Hepatocyte (in vitro differentiated cells): ENCODE data around the gene DLG2. TPM values are rescaled to one million over a fixed set of nuclear protein-coding genes. Genes with fewer than 3 reads are reported as not detected.

ENCODE experiments used
- DNase-seq: peaks from one replicate; pipeline ENCODE4 v3.0.0-alpha.2; 2016; ENCODE audit warnings: low spot score
- H2AFZ ChIP-seq: fragments of 200-600 bp; sonication (generic); 2 replicates; pipeline ENCODE4 v1.6.0; 2016; ENCODE audit warnings: antibody characterized with exemption, mild to moderate bottlenecking
- H3K27ac ChIP-seq: fragments of 200-600 bp; sonication (generic); 2 replicates; pipeline ENCODE4 v1.5.1; 2016; ENCODE audit warnings: mild to moderate bottlenecking
- H3K27me3 ChIP-seq: fragments of 200-600 bp; sonication (generic); 2 replicates; pipeline ENCODE4 v1.6.1; 2016
- H3K36me3 ChIP-seq: fragments of 200-600 bp; sonication (generic); replicated peaks from 2 replicates; pipeline ENCODE4 v1.5.1; 2016; ENCODE audit warnings: low read depth; ENCODE audit not compliant: insufficient read depth
- H3K4me1 ChIP-seq: fragments of 200-600 bp; sonication (generic); 2 replicates; pipeline ENCODE4 v1.5.1; 2016; ENCODE audit warnings: mild to moderate bottlenecking, moderate library complexity; ENCODE audit not compliant: insufficient read depth
- H3K4me2 ChIP-seq: fragments of 200-600 bp; sonication (generic); 2 replicates; pipeline ENCODE4 v1.6.0; 2016
- H3K4me3 ChIP-seq: fragments of 200-600 bp; sonication (generic); 2 replicates; pipeline ENCODE4 v1.5.1; 2016; ENCODE audit warnings: mild to moderate bottlenecking
- H3K79me2 ChIP-seq: fragments of 200-600 bp; sonication (generic); 2 replicates; pipeline ENCODE4 v1.6.0; 2017; ENCODE audit warnings: mild to moderate bottlenecking
- H3K9me2 ChIP-seq: fragments of 200-600 bp; sonication (generic); replicated peaks from 2 replicates; pipeline ENCODE4 v1.6.0; 2017; ENCODE audit warnings: mild to moderate bottlenecking; ENCODE audit not compliant: insufficient read depth
- H3K9me3 ChIP-seq: fragments of 200-600 bp; sonication (generic); 2 replicates; pipeline ENCODE4 v1.5.1; 2016; ENCODE audit warnings: low read depth, mild to moderate bottlenecking
- H4K20me1 ChIP-seq: fragments of 200-600 bp; sonication (generic); 2 replicates; pipeline ENCODE4 v1.6.0; 2016; ENCODE audit warnings: mild to moderate bottlenecking; ENCODE audit not compliant: insufficient read depth, poor library complexity, severe bottlenecking
- EZH2 ChIP-seq: fragments of 200-600 bp; sonication (generic); IDR thresholded peaks from 2 replicates; pipeline ENCODE4 v1.6.1; 2016; ENCODE audit warnings: antibody characterized with exemption, mild to moderate bottlenecking, borderline replicate concordance
- EZH2phosphoT487 ChIP-seq: fragments of 200-600 bp; sonication (generic); IDR thresholded peaks from one replicate; pipeline ENCODE4 v1.6.1; 2018; ENCODE audit warnings: antibody characterized with exemption, mild to moderate bottlenecking, low read depth, moderate library complexity; ENCODE audit not compliant: unreplicated experiment, severe bottlenecking
- WGBS: methylation state at CpG from one replicate; pipeline ENCODE4 v1.1.6; 2016; ENCODE audit warnings: low lambda C conversion rate; ENCODE audit errors: missing lambda C conversion rate; 5-methylcytosine and 5-hydroxymethylcytosine counted together
- polyA plus RNA-seq: library from polyadenylated mRNA; unstranded; fragments of >200 nt; fragmentation: Nextera tagmentation; extraction: Ambion mirVana; gene quantifications from 2 replicates; pipeline ENCODE4 v1.2.1, GENCODE V29; 2016
- total RNA-seq: library from RNA; depleted of rRNA; stranded (reverse); fragments of >200 nt; gene quantifications from 2 replicates; pipeline ENCODE4 v1.2.3, GENCODE V29; 2014
- TF ChIP-seq, protein P1 (sequence below): fragments of 200-600 bp; sonication (generic); IDR thresholded peaks from 2 replicates; pipeline ENCODE4 v1.5.1; 2016; ENCODE audit warnings: antibody characterized with exemption, mild to moderate bottlenecking; ENCODE audit not compliant: poor library complexity

DLG2 gene
- total and polyA plus RNA-seq, 2 experiments from 2014 or later: 2.6 to 6.8 TPM

GRCh38 chr11:83464160-83464944 is 2162.8 kb downstream of the DLG2 start:
- Histone ChIP-seq H3K9me2 (no peaks in the 10 kb centered on the region), H3K79me2 (no peaks in the 10 kb centered on the region), H3K4me1 (no peaks in the 10 kb centered on the region), H3K9me3 (no peaks in the 10 kb centered on the region), H3K4me3 (no peak overlapping the region), H2AFZ (no peak overlapping the region), H3K36me3 (no peaks in the 10 kb centered on the region), H3K4me2 (no peak overlapping the region), H3K27ac (no peak overlapping the region), H4K20me1 (no peaks in the 10 kb centered on the region), H3K27me3 (no peaks in the 10 kb centered on the region)
- 75% methylated on average over 3 of the region's 3 CpGs for WGBS
- TF ChIP-seq EZH2phosphoT487 (no peak), EZH2 (no peak)
- TF ChIP-seq, protein P1, sequence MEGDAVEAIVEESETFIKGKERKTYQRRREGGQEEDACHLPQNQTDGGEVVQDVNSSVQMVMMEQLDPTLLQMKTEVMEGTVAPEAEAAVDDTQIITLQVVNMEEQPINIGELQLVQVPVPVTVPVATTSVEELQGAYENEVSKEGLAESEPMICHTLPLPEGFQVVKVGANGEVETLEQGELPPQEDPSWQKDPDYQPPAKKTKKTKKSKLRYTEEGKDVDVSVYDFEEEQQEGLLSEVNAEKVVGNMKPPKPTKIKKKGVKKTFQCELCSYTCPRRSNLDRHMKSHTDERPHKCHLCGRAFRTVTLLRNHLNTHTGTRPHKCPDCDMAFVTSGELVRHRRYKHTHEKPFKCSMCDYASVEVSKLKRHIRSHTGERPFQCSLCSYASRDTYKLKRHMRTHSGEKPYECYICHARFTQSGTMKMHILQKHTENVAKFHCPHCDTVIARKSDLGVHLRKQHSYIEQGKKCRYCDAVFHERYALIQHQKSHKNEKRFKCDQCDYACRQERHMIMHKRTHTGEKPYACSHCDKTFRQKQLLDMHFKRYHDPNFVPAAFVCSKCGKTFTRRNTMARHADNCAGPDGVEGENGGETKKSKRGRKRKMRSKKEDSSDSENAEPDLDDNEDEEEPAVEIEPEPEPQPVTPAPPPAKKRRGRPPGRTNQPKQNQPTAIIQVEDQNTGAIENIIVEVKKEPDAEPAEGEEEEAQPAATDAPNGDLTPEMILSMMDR: no peak
- DNase-seq: no peak

GRCh38 chr11:83459798-83460197 is 2167.3 kb downstream of the DLG2 start:
- no peaks in the 10 kb centered on the region for H3K36me3 ChIP-seq
- 97% methylated on average over 1 of the region's 1 CpG for WGBS
- H3K4me1 ChIP-seq: no peaks in the 10 kb centered on the region
- no peaks in the 10 kb centered on the region for H3K9me2 ChIP-seq
- no peak overlapping the region for H3K4me2 ChIP-seq
- H3K79me2 ChIP-seq: no peaks in the 10 kb centered on the region
- no peak overlapping the region for H3K27ac ChIP-seq
- no peak overlapping the region for H3K4me3 ChIP-seq
- no peaks in the 10 kb centered on the region for H3K9me3 ChIP-seq
- DNase-seq: no peak
- H4K20me1 ChIP-seq: no peaks in the 10 kb centered on the region
- no peak overlapping the region for H2AFZ ChIP-seq
- no peak for TF ChIP-seq EZH2
- TF ChIP-seq EZH2phosphoT487: no peak
- TF ChIP-seq, protein P1: no peak
- H3K27me3 ChIP-seq: no peaks in the 10 kb centered on the region

DNA sequence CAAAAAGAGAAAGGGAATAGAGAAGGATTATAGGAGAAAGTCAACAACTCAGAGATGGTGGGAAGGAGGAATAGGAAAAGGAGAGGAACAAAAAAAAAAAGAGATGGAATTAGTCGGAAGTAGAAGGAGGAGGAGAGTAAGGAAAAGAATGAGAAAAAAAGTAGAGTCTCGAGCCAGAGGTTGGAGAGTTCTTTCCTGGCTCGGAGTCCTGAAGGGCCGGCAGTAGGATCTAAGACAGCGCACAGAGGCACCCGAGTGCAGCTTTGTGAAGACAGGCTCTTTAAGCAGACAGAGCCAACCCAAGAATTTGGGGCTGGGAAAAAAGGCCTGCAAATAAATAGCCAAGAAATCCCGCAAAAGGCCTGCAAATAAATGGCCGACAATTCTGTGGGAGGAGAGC is 2170.6 kb downstream of the DLG2 start:
- Histone ChIP-seq H3K27me3 (no peaks in the 10 kb centered on the region), H3K9me3 (no peaks in the 10 kb centered on the region), H3K79me2 (no peaks in the 10 kb centered on the region), H3K4me1 (no peaks in the 10 kb centered on the region), H2AFZ (no peak overlapping the region), H3K4me3 (no peak overlapping the region), H3K27ac (no peak overlapping the region), H4K20me1 (no peaks in the 10 kb centered on the region), H3K36me3 (no peaks in the 10 kb centered on the region), H3K9me2 (no peaks in the 10 kb centered on the region), H3K4me2 (no peak overlapping the region)
- DNase-seq: no peak
- WGBS: 94% methylated on average over 8 of the region's 8 CpGs
- TF ChIP-seq, protein P1: no peak
- TF ChIP-seq EZH2 (no peak), EZH2phosphoT487 (no peak)
